SK-N-SH (cell line): ENCODE results near the gene IKBKE. TPM values are rescaled to one million over a fixed set of nuclear protein-coding genes. Genes with fewer than 3 reads are reported as not detected.

ENCODE experiments used
- CTCF ChIA-PET: fragments of 300-600, 350-600 bp; formaldehyde crosslinking; extraction: SDS; loops from one replicate; lab custom pipeline; 2021; lab: Yijun Ruan, JAX
- POLR2A ChIA-PET: fragments of 350-600 bp; sonication (Branson Sonifier 250); formaldehyde crosslinking; extraction: SDS; loops from one replicate; lab custom pipeline; 2020; ENCODE audit warnings: antibody characterized with exemption, inconsistent platforms; lab: Yijun Ruan, JAX
- DNase-seq: peaks from one replicate; pipeline ENCODE4 v3.0.0; 2012
- H2AFZ ChIP-seq: fragments of 200-600 bp; sonication (generic); 2 replicates; pipeline ENCODE4 v1.8.1; 2016; ENCODE audit warnings: antibody characterized with exemption, mild to moderate bottlenecking, low read depth
- H3F3A ChIP-seq: fragments of 200-600 bp; sonication (generic); replicated peaks from 2 replicates; pipeline ENCODE3; 2016; ENCODE audit warnings: antibody characterized with exemption, mild to moderate bottlenecking; ENCODE audit not compliant: insufficient read depth
- H3K27ac ChIP-seq, 2 experiments: fragments of 200-500 bp in 1 of 2; fragments of 200-600 bp in 1 of 2; sonication (Bioruptor generic) in 1 of 2; sonication (generic), shearing (Covaris generic) in 1 of 2; 2 replicates each; pipeline versions ENCODE4 v1.5.1 to v1.6.1; 2014 to 2016; ENCODE audit warnings: low read depth in 2 of 2, inconsistent platforms in 1 of 2, low read length in 1 of 2, mild to moderate bottlenecking in 1 of 2, mixed read lengths in 1 of 2
- H3K27me3 ChIP-seq: fragments of 200-600 bp; sonication (generic), shearing (Covaris generic); 2 replicates; pipeline ENCODE4 v1.6.1; 2016; ENCODE audit warnings: mixed run types; ENCODE audit not compliant: insufficient read depth
- H3K36me3 ChIP-seq, 2 experiments: fragments of 200-500 bp in 1 of 2; fragments of 200-600 bp in 1 of 2; sonication (Bioruptor generic) in 1 of 2; sonication (generic) in 1 of 2; replicated peaks in 1 of 2; 2 replicates each; pipeline versions ENCODE3 to v1.5.1; 2014 to 2016; ENCODE audit warnings: low read length in 1 of 2, mild to moderate bottlenecking in 1 of 2; ENCODE audit not compliant: insufficient read depth in 2 of 2, control insufficient read depth in 1 of 2
- H3K4me1 ChIP-seq, 2 experiments: fragments of 200-500 bp in 1 of 2; fragments of 200-600 bp in 1 of 2; sonication (Bioruptor generic) in 1 of 2; sonication (generic), shearing (Covaris generic) in 1 of 2; 2 replicates each; pipeline versions ENCODE4 v1.5.1 to v1.6.1; 2014 to 2016; ENCODE audit warnings: low read depth in 1 of 2, low read length in 1 of 2, mixed run types in 1 of 2; ENCODE audit not compliant: insufficient read depth in 2 of 2, control insufficient read depth in 1 of 2
- H3K4me2 ChIP-seq: fragments of 200-600 bp; sonication (generic), shearing (Covaris generic); 2 replicates; pipeline ENCODE4 v1.6.1; 2017; ENCODE audit warnings: mixed run types
- H3K4me3 ChIP-seq, 2 experiments: fragments of 200-500 bp in 1 of 2; fragments of 200-600 bp in 1 of 2; sonication (Bioruptor generic) in 1 of 2; sonication (generic), shearing (Covaris generic) in 1 of 2; 2 replicates each; pipeline versions ENCODE4 v1.5.1 to v1.8.1; 2014 to 2016; ENCODE audit warnings: low read depth in 2 of 2, inconsistent platforms in 1 of 2, low read length in 1 of 2, mild to moderate bottlenecking in 1 of 2, mixed read lengths in 1 of 2, moderate library complexity in 1 of 2
- H3K79me2 ChIP-seq: fragments of 200-600 bp; sonication (generic); 2 replicates; pipeline ENCODE4 v1.8.1; 2017; ENCODE audit warnings: mild to moderate bottlenecking; ENCODE audit not compliant: insufficient read depth
- H3K9ac ChIP-seq: fragments of 200-600 bp; sonication (generic); 2 replicates; pipeline ENCODE4 v1.6.1; 2017; ENCODE audit warnings: mixed run types
- H3K9me2 ChIP-seq: fragments of 200-600 bp; sonication (generic); 2 replicates; pipeline ENCODE4 v1.6.1; 2017; ENCODE audit warnings: mixed run types
- H3K9me3 ChIP-seq: fragments of 200-600 bp; sonication (generic); 2 replicates; pipeline ENCODE4 v1.6.1; 2017; ENCODE audit warnings: mixed run types, mild to moderate bottlenecking, moderate library complexity
- H4K20me1 ChIP-seq: fragments of 200-600 bp; sonication (generic); 2 replicates; pipeline ENCODE4 v1.6.1; 2017; ENCODE audit warnings: mild to moderate bottlenecking, mixed run types; ENCODE audit not compliant: insufficient read depth
- CHD2 ChIP-seq: fragments of 150-350 bp; IDR thresholded peaks from 2 replicates; pipeline ENCODE4 v1.6.1; 2018; ENCODE audit warnings: low read length; ENCODE audit not compliant: partially characterized antibody
- FOSL2 ChIP-seq: IDR thresholded peaks from 2 replicates; pipeline ENCODE4 v1.4.0; 2012; ENCODE audit warnings: low read depth, mild to moderate bottlenecking, moderate library complexity, borderline replicate concordance
- FOXM1 ChIP-seq: IDR thresholded peaks from 2 replicates; pipeline ENCODE4 v1.4.0; 2012; ENCODE audit warnings: low read depth, mild to moderate bottlenecking
- GABPA ChIP-seq: IDR thresholded peaks from 2 replicates; pipeline ENCODE4 v1.4.0; 2012; ENCODE audit warnings: low read depth, mild to moderate bottlenecking
- MEF2A ChIP-seq: IDR thresholded peaks from 2 replicates; pipeline ENCODE4 v1.4.0; 2012; ENCODE audit warnings: low read depth, borderline replicate concordance
- POLR2AphosphoS5 ChIP-seq: IDR thresholded peaks from 2 replicates; pipeline ENCODE4 v1.6.1; 2012; ENCODE audit warnings: low read depth, low read length
- RCOR1 ChIP-seq: fragments of 150-350 bp; IDR thresholded peaks from 2 replicates; pipeline ENCODE4 v1.6.1; 2017; ENCODE audit warnings: antibody characterized with exemption, low read length
- RFX5 ChIP-seq: IDR thresholded peaks from 2 replicates; pipeline ENCODE4 v1.6.1; 2012; ENCODE audit warnings: mild to moderate bottlenecking, improper control_type of control experiment, low read length
- RXRA ChIP-seq: IDR thresholded peaks from 2 replicates; pipeline ENCODE4 v1.4.0; 2012; ENCODE audit warnings: low read depth, mild to moderate bottlenecking, borderline replicate concordance
- SIN3A ChIP-seq: IDR thresholded peaks from 2 replicates; pipeline ENCODE4 v1.6.1; 2012; ENCODE audit warnings: low read depth, mild to moderate bottlenecking, low read length, moderate library complexity, borderline replicate concordance
- TAF1 ChIP-seq: IDR thresholded peaks from 2 replicates; pipeline ENCODE4 v1.6.1; 2012; ENCODE audit warnings: low read depth, mild to moderate bottlenecking, low read length, moderate library complexity, borderline replicate concordance
- TCF12 ChIP-seq: IDR thresholded peaks from 2 replicates; pipeline ENCODE4 v1.4.0; 2012
- WGBS: methylation state at CpG from one replicate; pipeline ENCODE4 v1.1.6; 2017; ENCODE audit warnings: low lambda C conversion rate; 5-methylcytosine and 5-hydroxymethylcytosine counted together
- polyA plus RNA-seq, 3 experiments: library from polyadenylated mRNA; depleted of rRNA; stranded (reverse); fragments of >200 nt; gene quantifications; 2 replicates each; pipeline ENCODE4 v1.2.3, GENCODE V29; 2012
- TF ChIP-seq, protein P1 (sequence below): IDR thresholded peaks from 2 replicates; pipeline ENCODE4 v1.4.0; 2012; ENCODE audit warnings: low read depth, borderline replicate concordance
- TF ChIP-seq, protein P2 (sequence below): fragments of 200-600 bp; sonication (generic); IDR thresholded peaks from 2 replicates; pipeline ENCODE4 v1.6.1; 2017; ENCODE audit warnings: antibody characterized with exemption, mild to moderate bottlenecking, moderate library complexity
- TF ChIP-seq, protein P3 (sequence below): fragments of 150-350 bp; IDR thresholded peaks from 2 replicates; pipeline ENCODE4 v1.6.1; 2016; ENCODE audit warnings: mild to moderate bottlenecking, low read depth, low read length
- TF ChIP-seq, protein P4 (sequence below): IDR thresholded peaks from 2 replicates; pipeline ENCODE4 v1.6.1; 2012; ENCODE audit warnings: mild to moderate bottlenecking, low read depth, low read length, moderate library complexity

Gene IKBKE
- polyA plus RNA-seq, 1 of the 3 experiments (the other 2 are of a cell fraction) = 14.5 TPM

DNA sequence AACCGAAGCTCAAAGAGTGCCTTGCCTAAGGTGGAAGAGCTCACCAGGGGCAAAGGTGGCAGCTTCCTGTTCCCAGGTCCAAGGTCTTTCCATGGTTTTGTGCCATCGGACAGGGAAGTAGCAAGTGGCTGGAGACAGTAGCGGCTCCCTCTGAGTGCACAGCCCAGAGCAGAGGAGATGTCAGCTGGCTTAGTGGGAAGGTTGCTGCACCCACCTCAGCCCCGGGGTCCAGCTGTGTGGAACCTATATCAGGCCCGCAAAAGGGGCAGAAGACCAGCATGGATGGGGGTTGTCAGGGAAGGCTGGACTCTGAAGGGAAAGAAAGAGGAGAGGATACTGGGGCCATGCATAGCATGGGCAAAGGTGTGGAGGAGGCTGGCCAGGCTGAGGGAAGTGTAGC lies 6.8 kb downstream of the IKBKE start:
- ChIA-PET CTCF (interaction anchor here (1.0 to 6.7 kb wide), 10 partner anchors 12 to 505 kb away, joined by 3 to 103 read pairs (median 4); partner anchors contain the start of gene EIF2D), POLR2A (no interaction called here)
- H3K4me2 ChIP-seq = no peak overlapping the region
- H3K27me3 ChIP-seq = no peaks in the 10 kb centered on the region
- no peaks in the 10 kb centered on the region for H3K79me2 ChIP-seq
- no peaks in the 10 kb centered on the region for H4K20me1 ChIP-seq
- no peak for DNase-seq
- no peak overlapping the region for H3K27ac ChIP-seq
- H3F3A ChIP-seq = peaks cover 3% of the 10 kb centered on the region
- H3K4me1 ChIP-seq = peaks cover 12 to 20% of the 10 kb centered on the region in 2 experiments; a peak in 3 of 4 replicates
- H3K9me3 ChIP-seq = no peaks in the 10 kb centered on the region
- 86% methylated on average over 4 of the region's 5 CpGs for WGBS
- no peak overlapping the region for H3K9ac ChIP-seq
- H2AFZ ChIP-seq = no peak overlapping the region
- no peaks in the 10 kb centered on the region for H3K9me2 ChIP-seq
- TF ChIP-seq TAF1 (no peak), SIN3A (no peak), FOSL2 (no peak), MEF2A (no peak), TCF12 (no peak), CHD2 (no peak), RCOR1 (no peak), GABPA (no peak), FOXM1 (no peak), RFX5 (no peak), RXRA (no peak), POLR2AphosphoS5 (no peak)
- TF ChIP-seq, protein P1, sequence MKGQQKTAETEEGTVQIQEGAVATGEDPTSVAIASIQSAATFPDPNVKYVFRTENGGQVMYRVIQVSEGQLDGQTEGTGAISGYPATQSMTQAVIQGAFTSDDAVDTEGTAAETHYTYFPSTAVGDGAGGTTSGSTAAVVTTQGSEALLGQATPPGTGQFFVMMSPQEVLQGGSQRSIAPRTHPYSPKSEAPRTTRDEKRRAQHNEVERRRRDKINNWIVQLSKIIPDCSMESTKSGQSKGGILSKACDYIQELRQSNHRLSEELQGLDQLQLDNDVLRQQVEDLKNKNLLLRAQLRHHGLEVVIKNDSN = no peak
- TF ChIP-seq, protein P2, sequence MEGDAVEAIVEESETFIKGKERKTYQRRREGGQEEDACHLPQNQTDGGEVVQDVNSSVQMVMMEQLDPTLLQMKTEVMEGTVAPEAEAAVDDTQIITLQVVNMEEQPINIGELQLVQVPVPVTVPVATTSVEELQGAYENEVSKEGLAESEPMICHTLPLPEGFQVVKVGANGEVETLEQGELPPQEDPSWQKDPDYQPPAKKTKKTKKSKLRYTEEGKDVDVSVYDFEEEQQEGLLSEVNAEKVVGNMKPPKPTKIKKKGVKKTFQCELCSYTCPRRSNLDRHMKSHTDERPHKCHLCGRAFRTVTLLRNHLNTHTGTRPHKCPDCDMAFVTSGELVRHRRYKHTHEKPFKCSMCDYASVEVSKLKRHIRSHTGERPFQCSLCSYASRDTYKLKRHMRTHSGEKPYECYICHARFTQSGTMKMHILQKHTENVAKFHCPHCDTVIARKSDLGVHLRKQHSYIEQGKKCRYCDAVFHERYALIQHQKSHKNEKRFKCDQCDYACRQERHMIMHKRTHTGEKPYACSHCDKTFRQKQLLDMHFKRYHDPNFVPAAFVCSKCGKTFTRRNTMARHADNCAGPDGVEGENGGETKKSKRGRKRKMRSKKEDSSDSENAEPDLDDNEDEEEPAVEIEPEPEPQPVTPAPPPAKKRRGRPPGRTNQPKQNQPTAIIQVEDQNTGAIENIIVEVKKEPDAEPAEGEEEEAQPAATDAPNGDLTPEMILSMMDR = no peak
- TF ChIP-seq, protein P3, sequence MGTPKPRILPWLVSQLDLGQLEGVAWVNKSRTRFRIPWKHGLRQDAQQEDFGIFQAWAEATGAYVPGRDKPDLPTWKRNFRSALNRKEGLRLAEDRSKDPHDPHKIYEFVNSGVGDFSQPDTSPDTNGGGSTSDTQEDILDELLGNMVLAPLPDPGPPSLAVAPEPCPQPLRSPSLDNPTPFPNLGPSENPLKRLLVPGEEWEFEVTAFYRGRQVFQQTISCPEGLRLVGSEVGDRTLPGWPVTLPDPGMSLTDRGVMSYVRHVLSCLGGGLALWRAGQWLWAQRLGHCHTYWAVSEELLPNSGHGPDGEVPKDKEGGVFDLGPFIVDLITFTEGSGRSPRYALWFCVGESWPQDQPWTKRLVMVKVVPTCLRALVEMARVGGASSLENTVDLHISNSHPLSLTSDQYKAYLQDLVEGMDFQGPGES = no peak
- TF ChIP-seq, protein P4, sequence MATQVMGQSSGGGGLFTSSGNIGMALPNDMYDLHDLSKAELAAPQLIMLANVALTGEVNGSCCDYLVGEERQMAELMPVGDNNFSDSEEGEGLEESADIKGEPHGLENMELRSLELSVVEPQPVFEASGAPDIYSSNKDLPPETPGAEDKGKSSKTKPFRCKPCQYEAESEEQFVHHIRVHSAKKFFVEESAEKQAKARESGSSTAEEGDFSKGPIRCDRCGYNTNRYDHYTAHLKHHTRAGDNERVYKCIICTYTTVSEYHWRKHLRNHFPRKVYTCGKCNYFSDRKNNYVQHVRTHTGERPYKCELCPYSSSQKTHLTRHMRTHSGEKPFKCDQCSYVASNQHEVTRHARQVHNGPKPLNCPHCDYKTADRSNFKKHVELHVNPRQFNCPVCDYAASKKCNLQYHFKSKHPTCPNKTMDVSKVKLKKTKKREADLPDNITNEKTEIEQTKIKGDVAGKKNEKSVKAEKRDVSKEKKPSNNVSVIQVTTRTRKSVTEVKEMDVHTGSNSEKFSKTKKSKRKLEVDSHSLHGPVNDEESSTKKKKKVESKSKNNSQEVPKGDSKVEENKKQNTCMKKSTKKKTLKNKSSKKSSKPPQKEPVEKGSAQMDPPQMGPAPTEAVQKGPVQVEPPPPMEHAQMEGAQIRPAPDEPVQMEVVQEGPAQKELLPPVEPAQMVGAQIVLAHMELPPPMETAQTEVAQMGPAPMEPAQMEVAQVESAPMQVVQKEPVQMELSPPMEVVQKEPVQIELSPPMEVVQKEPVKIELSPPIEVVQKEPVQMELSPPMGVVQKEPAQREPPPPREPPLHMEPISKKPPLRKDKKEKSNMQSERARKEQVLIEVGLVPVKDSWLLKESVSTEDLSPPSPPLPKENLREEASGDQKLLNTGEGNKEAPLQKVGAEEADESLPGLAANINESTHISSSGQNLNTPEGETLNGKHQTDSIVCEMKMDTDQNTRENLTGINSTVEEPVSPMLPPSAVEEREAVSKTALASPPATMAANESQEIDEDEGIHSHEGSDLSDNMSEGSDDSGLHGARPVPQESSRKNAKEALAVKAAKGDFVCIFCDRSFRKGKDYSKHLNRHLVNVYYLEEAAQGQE = no peak
- TF ChIP-seq, all 33 proteins: peak for 0
- Histone ChIP-seq H3K4me3 (no peak overlapping the region), H3K36me3 (peaks cover 4 to 16% of the 10 kb centered on the region in 2 experiments)
